ENCODE results near the gene TMEM167A. TPM values are rescaled to one million over a fixed set of nuclear protein-coding genes. Genes with fewer than 3 reads are reported as not detected.

The TMEM167A gene
- total and polyA plus RNA-seq, 2 of the 4 experiments (the other 2 are of a cell fraction): 34.6 to 45.1 TPM

GRCh38 chr5:83034528-83035207 lies 42.5 kb downstream of the TMEM167A start:
- Histone ChIP-seq H2AK5ac (ENCODE audit: low read depth, low read length) (no peak overlapping the region), H3K9me3 (ENCODE audit: control insufficient read depth, insufficient read depth, low read length) (no peaks in the 10 kb centered on the region), H4K91ac (ENCODE audit: insufficient read depth, low read depth, low read length) (no peak overlapping the region), H3K18ac (ENCODE audit: low read depth, low read length) (no peak overlapping the region), H2BK15ac (ENCODE audit: low read depth, low read length) (no peak overlapping the region), H3K14ac (replicated peaks; ENCODE audit: low read depth, low read length) (no peak overlapping the region), H2BK5ac (ENCODE audit: low read depth, low read length, poor library complexity, severe bottlenecking) (no peak overlapping the region), H3K4me3 (ENCODE audit: insufficient read depth, low read depth, low read length) (no peak overlapping the region), H3K4ac (ENCODE audit: low read depth, low read length) (no peak overlapping the region), H4K5ac (ENCODE audit: low read depth, low read length) (no peak overlapping the region), H3K4me2 (ENCODE audit: low read depth, low read length) (no peak overlapping the region), H2AK9ac (replicated peaks; ENCODE audit: low read depth, low read length, poor library complexity) (no peak overlapping the region), H2BK120ac (ENCODE audit: low read depth, low read length) (no peak overlapping the region), H3K27me3 (ENCODE audit: control insufficient read depth, insufficient read depth, low read length) (no peaks in the 10 kb centered on the region), H3K23ac (ENCODE audit: low read depth, low read length) (no peak overlapping the region), H3K9me1 (ENCODE audit: insufficient read depth, low read length) (no peaks in the 10 kb centered on the region), H2BK20ac (ENCODE audit: low read depth, low read length) (no peak overlapping the region), H4K20me1 (ENCODE audit: insufficient read depth, low read length) (no peaks in the 10 kb centered on the region), H3K56ac (ENCODE audit: extremely low read depth, insufficient read depth, low read length) (no peak overlapping the region), H3K9ac (ENCODE audit: low read depth, low read length) (no peak overlapping the region), H3K4me1 (ENCODE audit: control insufficient read depth, insufficient read depth, low read length) (peaks cover 2% of the 10 kb centered on the region), H3K27ac (ENCODE audit: insufficient read depth, low read length) (no peak overlapping the region), H2AFZ (replicated peaks; ENCODE audit: low read length, poor library complexity) (no peak overlapping the region), H3K36me3 (ENCODE audit: control insufficient read depth, insufficient read depth, low read length) (no peaks in the 10 kb centered on the region), H3K79me1 (ENCODE audit: low read depth in 1 of 2, low read length in 2 of 2) (no peaks in the 10 kb centered on the region), H4K8ac (ENCODE audit: low read depth in 2 of 2, low read length in 2 of 2) (no peak overlapping the region)
- dilution Hi-C loops (cut with HindIII; ENCODE audit: low sequenced_read_pairs, unreplicated experiment) (no loop called here), in situ Hi-C loops (cut with MboI; ENCODE audit: low sequenced_read_pairs) (no loop called here), intact Hi-C loops (cut with micrococcal nuclease) (no loop called here)
- no CpG with 5 or more reads among the region's 4 CpGs for WGBS, 2 experiments (ENCODE audit: extremely low coverage in 2 of 2, insufficient read length in 1 of 2)
- POLR2A ChIA-PET (ENCODE audit: unreplicated experiment): no interaction called here
- ATAC-seq (ENCODE audit: low read depth) (no peak), DNase-seq (no peak)
- CTCF ChIA-PET: no interaction called here
- BruUV-seq (replicated peaks): no TSS peak
- TF ChIP-seq RFX5 (IDR thresholded peaks at IDR 0.05; ENCODE audit: low read depth, low read length): no peak
- TF ChIP-seq USF2 (IDR thresholded peaks at IDR 0.05; ENCODE audit: low read depth, low read length): no peak
- TF ChIP-seq CEBPB (IDR thresholded peaks at IDR 0.05; ENCODE audit: low read depth, low read length): no peak
- no peak for TF ChIP-seq FOS (IDR thresholded peaks at IDR 0.05; ENCODE audit: low read depth, low read length)
- TF ChIP-seq MXI1 (IDR thresholded peaks at IDR 0.05; ENCODE audit: borderline replicate concordance, low read depth, low read length): no peak
- TF ChIP-seq MAFK (IDR thresholded peaks at IDR 0.05; ENCODE audit: low read depth, low read length): no peak
- TF ChIP-seq POLR2A (IDR thresholded peaks at IDR 0.05; ENCODE audit: low read depth, low read length): no peak
- no peak for TF ChIP-seq SMC3 (IDR thresholded peaks at IDR 0.05; ENCODE audit: low read depth, low read length)
- no peak for TF ChIP-seq RAD21 (IDR thresholded peaks at IDR 0.05; ENCODE audit: low read length)
- no peak for TF ChIP-seq RCOR1 (IDR thresholded peaks at IDR 0.05; ENCODE audit: insufficient replicate concordance, low read length)
- no peak for TF ChIP-seq CTCF (conservative IDR thresholded peaks at IDR 0.05; ENCODE audit: low read depth, low read length)
- no peak for TF ChIP-seq ELK1 (IDR thresholded peaks at IDR 0.05; ENCODE audit: borderline replicate concordance, low read depth, low read length)

All from IMR-90 (cell line).